NCI-H2171 (cell line): ENCODE results near the gene HSPA1A.

Experiments
- DNase-seq: peaks from one replicate; lab custom pipeline; 2025; lab: John Stamatoyannopoulos, UW

Gene HSPA1A

DNA sequence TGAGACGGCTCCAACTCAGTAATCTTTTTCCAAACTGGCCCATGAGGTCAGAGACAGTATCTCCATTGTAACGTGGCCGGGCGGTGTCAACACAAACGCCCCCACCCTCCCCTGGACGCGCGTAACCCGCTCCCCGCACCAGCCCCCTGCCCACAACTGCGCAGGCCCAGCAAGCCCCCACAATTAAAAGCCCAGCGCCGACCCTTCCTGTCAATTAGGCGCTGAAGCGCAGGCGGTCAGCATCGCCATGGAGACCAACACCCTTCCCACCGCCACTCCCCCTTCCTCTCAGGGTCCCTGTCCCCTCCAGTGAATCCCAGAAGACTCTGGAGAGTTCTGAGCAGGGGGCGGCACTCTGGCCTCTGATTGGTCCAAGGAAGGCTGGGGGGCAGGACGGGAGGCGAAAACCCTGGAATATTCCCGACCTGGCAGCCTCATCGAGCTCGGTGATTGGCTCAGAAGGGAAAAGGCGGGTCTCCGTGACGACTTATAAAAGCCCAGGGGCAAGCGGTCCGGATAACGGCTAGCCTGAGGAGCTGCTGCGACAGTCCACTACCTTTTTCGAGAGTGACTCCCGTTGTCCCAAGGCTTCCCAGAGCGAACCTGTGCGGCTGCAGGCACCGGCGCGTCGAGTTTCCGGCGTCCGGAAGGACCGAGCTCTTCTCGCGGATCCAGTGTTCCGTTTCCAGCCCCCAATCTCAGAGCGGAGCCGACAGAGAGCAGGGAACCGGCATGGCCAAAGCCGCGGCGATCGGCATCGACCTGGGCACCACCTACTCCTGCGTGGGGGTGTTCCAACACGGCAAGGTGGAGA lies at the start of gene HSPA1A, which contains the start of gene HSPA1L:
HSPA1A (plus strand) TSS at position 519 of the 814 bp plus-strand sequence; CDS start at position 733, 214 bp downstream.
HSPA1L (minus strand) TSS at position 259 of the 814 bp plus-strand sequence. CDS start 3,311 bp downstream, outside the sequence.
- DNase-seq = no peak

DNA sequence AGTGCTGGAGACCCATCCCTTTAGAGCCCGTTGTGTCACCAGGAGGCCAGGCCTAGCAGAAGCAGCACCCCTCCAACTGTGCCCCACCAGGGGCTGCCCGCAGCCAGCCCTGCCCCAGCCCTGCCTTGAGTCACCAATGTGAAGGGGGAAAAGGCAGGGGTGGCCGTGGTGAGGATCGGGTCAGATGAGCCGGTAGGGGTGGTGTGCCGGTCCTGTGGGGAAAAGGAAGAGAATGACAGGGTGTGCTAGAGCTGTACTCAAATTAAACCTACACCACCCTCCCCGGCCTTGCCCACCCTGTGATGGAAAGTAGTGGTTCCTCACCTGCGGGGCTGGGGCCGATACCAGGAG lies 49.8 kb upstream of the HSPA1A start:
- no peak for DNase-seq

DNA sequence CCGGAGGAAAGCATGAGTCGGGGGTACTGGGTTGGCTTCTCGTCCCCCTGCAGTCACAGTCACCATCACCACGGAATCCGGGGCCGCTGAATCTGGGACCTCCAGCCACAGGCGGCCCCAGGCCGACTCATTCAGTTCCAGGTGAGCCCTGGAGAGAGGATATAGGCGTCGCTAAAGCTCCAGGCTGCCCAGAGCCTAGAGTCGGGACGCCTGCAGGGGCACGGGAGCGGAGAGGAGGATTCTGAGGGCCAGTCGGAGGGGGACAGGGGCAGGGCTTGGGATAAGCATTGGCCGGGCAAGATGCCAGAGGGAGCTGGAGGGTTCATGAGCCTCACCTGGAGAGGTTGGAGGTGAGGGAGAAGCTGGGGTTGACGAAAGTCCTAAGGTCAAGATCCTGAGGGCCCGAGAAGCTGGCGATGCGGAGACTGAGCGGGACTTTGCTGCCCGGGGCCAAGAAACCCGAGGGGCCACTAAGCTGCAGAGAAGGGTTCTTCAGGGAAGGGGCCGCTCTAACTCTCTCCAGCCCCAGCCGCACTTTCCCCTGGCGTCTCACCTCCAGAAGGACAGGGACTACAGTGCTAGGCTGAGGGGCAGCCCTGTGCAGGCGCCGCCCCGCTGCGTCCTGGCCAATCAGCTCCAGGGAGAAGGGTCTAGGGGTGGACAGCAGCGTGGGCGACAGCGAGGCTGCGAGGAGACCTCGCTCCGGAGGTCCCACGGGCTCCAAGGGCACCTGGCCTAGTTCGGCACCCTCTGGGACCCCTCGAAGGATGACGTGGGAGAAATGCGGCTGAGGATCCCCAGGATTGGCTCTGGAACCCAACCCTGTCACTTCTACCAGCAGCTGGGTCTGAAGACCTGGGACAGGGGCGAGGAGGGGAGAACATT lies 49.2 kb upstream of the HSPA1A start:
- DNase-seq = no peak

DNA sequence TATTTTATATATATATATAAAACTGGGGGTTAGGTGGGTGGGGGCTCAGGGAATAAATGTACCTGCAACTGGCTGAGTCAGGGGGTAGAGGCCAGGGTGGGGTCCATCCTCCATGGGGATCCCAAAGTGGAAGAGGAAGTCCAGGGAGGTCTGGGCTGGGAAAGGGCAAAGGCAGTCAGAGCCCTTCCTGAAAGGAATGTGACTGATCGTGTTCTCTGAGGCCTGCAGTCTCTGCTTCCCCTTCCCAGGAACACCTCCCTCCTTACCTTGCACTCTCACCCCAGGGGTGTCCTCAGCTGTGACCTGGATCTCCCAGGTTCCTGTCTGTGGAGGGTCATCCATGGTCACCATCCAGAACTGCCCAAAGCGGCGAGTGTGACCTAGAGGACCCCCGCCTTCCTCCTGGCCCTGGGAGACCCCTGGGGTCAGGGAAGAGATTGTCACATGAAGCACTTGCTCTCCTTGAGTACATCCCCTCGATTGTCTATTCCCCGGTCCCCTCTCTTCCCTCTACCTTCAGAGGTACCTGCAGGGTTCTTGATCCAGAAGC lies 48.2 kb upstream of the HSPA1A start:
- no peak for DNase-seq

DNA sequence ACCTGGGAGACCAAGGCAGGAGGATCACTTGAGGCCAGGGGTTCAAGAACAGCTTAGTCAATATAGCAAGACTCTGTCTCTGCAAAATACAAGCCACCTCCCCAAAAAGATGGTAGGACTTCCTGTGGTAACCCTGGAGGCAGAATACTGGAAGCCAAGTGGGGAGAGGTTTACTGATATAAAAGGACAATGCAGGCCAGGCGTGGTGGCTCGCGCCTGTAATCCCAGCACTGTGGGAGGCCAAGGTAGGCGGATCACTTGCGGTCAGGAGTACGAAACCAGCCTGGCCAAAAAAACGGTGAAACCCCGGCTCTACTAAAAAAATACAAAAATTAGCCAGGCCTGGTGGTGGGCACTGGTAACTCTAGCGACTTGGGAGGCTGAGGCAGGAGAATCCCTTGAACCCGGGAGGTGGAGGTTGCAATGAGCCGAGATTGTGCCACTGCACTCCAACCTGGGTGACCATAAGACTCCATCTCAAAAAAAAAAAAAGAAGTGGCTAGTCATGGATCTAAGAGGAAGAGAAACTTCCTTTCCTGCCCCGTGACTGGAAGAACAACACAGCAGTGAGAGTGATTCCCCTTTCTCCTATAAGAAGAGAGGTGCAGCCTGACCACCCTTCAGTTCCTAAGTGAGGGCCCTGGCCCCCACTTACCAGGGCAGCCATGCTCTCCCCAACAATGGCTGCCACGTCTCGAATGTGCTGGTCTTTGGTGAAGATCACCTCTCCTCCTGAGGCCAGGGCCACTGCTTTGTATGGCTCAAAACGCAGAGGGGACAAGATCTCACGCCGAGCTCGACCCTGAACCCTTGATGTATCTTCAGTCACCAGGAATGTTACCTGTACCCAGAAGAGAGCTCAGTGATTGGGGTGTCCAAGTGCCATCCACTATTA lies 46.7 kb upstream of the HSPA1A start:
- no peak for DNase-seq

DNA sequence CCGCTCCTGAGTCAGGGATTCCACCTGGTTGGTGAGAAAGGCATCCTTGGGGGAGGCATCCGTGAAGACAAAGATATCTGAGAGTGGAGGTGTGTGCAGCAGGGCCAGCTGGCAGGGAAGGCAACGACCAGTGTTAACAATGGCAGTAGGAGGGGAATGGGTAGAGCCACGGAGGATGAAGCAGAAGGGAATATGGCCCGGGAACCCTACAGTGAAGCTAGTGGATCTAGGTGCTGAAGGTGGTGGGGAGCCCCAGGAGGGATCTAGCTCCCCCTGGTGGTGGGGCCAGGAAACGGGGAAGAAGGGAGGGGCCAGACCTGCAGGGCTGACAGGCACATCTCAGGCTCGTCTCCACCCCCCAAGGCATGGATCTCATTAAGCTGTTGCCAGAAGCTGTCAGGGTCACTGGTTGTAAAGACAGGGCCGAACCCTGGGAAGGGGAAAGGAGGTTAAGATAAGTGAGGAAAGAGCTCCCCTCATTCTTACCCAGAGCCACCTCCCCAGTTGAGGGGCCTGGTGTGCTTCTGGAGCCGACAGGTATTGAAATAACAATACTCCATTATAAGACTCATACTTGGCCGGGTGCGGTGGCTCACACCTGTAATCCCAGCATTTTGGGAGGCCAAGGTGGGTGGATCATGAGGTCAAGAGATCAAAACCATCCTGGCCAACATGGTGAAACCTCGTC lies 45.5 kb upstream of the HSPA1A start:
- DNase-seq = peak; percentile 24

DNA sequence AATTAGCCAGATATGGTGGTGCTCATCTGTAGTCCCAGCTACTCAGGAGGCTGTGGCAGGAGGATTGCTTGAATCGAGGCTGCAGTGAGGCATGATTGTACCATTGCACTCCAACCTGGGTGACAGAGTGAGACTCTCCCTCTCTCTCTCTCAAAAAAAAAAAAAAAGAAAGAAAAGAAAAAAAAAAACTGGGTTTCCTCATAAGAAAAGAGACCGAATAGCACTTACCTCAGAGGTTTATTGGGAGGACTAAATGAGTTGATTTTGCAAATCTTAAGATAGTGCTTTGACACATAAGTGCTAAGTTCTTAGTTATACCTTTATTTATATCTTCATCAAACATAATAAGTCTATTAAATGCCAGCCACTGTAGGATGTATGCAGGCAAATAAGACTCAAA lies 44.5 kb upstream of the HSPA1A start:
- no peak for DNase-seq

DNA sequence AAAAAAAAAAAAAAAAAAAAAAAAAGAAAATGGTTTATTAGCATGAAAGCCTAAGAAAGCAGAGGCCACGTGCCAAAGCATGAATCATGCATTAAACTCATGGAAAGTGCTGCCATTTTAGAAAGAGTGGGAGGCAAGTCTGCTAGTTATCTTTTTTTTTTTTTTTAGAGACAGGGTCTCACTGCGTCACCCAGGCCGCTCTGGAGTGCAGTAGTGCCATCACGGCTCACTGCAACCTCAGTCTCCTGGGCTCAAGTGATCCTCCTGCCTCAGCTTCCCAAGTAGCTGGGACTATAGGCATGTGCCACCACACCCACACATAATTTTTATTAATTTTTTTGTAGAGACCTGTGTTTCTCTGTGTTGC lies 43.4 kb upstream of the HSPA1A start:
- no peak for DNase-seq

DNA sequence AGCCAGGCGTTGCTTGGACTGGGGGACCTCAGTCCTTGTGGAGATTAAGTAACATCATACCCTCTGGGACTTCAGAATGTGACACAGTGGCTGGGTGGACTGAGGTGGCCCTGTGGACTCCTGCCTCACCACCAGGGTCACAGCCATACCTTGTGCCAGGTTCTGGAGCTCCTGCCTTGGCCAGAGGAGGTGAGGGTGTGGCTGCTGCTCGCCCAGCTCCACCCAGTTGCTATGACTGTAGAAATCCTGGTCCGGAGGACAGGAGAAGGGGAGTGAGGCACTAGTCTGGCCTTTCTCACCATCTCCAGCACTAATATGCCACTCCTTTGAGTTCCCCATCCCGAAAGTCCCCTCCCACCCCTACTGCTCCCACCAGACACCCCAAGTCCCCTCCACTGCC lies 40.2 kb upstream of the HSPA1A start:
- DNase-seq = no peak

DNA sequence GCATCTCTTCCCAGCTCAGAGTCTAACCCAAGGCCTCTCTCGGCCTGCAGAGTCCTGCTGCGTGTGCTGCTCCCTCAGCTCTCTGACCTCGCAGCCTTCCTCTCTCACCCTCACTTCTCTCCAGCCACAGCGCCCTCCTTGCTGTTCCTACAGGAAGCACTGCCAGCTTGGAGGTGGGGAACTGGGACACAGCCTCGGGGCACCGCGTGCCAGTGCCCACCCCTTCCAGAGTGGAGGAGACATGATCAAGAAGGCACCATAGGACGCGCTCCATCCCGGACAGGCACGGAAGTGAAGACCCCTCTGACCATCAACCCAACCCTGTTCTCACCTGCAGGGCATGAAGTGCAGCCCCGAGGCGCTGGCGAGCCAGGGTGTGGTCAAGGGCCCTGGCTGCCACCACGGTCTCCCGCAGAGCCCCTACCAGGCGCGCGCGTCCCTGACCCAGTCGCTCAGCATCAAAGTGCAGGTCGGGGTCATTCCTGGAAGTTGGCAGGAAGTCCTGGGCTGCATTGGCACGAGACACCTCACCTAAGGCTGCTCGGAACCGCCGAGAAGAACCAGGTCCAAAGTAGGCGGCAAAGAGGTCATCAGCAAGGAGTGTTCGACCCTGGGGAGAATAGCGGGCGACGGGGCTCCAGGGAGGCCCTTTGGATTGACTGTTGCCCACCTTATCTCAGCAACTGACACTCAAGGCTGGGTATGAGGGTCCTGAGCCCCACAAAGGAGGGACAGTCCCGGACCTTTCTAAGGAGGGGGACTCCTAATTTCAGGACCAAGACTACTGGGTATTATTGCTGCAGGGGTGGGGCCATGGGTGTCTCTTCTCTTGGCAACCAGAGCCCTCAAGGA lies 39.5 kb upstream of the HSPA1A start:
- DNase-seq = no peak

DNA sequence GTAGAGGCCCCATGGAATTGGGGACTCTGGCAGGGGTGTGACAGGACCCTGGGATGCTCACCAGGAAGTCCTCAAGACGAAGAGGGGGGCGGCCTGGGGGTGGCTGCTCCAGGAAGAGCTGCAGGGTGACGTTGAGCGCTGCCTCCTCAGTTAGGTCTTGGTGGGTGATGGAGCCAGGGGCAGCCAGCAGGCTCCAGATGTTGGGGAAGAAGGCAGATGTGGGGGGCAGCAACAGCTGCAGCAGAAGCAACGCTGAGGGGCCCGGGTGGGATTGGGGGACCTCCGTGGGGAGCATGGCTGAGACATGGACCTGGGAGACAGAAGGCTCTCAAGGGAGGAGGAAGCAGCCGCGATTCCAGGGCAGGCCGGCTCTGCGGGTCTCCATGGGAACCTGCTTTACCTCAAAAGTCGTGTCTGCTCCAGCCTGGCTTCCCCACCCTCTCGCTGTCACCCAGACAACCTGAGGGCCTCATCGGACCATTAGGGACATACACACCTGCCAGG lies 38.8 kb upstream of the HSPA1A start:
- DNase-seq = peak; percentile 46

DNA sequence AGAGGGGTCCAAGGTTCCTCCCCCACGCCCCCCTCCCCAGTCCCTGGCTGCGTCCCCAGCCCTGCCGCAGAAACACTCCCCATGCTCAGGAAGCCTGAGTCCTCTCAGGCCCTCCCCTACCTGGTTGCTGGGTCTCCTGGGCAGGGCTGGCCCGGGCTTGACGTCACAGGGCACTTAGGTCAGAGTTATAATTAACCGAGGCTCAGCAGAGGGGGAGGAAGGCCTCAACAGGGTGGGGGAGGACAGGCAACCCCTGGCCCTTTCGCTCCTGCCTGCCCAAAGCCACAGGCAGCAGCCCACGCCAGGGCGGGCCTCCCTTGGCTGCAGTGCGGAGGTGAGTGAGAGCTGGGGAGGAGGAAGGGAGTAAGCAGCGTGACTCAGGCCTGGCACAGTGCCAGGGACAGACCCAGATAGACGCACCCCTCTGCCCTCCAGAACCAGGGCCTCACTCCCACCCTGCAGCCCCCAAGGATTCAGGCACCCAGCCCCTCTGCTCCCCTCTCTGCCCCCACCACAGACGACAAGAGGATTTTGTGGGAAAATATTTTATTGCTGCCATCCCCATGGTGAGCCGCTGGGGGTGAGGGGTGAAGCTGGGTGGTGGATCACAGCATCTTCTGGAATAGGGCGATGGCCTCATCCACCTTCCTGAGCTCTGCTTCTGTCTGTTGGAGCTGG lies 38.2 kb upstream of the HSPA1A start, which contains the start of gene VWA7:
VWA7 (minus strand) TSS at position 340 of the 678 bp plus-strand sequence. CDS start 549 bp downstream, outside the sequence.
- DNase-seq = peak; percentile 46

DNA sequence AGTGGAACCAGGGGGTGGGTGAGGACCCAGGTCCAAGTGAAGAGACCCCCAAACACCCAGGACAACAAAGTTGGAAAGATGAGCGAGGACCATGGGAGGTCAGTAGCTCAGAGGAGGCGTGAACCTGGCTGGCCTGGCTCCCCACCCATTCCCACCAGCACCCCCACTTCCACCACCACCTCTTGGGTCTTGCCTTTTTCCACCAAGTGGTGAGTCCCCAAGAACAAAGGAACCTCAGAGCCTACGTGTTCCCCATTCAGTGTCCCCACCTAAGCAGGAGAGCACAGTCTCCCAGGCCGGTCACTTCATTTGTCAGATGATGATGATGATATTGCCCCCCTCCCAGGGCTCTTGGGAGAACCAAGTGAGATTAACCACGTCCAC lies 37.7 kb upstream of the HSPA1A start:
- no peak for DNase-seq

DNA sequence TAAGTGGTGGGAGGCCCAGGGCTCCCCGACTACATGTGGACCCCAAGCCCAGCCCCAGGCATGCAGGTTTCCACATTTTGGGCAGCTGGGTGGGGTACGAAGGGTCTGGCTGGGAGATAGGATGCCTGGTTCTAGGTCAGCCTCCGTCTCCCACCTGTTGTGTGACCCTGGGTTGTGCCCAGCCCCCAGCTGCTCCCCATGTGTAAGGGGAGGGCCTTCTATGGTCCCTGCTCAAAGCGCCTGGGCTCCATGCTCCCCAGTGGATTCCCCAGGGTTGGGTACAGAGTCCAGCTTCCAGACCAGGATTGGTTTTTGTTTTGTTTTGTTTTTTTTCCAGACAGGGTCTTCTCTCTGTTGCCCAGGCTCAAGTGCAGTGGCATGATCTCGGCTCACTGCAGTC lies 37.1 kb upstream of the HSPA1A start:
- no peak for DNase-seq

DNA sequence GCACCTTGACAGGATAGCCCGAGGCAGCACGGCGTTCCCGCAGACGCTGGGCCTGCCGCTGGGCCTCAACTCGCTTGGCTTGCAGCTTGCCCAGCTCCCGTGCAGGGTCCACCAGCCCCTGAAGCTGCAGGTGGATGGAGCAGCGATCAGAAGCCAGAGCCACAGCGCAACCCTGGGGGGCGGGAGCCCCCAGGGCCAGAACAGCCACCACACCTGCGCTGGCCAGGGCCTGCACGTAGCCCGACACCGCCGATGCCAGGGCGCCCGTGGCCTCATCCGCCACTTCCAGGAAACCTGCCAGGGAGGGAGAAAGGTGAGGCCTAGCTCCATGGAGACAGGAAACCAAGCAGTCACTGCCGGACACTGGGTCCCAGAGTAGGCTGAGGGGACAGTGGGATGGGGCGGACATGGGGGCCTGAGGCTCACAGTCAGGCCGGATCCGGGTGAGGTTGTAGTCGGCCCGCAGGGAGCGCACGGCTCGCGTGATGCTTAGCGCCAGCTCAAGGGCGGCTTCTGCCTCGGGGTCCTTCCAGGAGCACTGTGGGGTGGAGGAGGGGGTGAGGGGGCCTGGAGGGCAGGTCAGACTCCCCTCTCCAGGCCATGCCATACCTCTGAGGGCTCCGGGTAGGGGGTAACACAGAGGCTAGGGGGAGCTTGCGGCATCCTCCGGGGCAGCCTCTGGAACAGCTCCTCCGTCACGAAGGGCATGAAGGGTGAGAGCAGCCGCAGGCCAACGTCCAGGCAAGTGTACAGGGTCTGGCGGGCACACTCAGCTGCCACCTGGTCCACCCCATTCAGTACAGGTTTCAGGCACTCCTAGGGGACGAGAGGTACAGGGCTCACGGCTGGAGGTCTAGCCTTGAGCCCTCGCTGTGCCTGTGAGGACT lies 36.1 kb upstream of the HSPA1A start:
- no peak for DNase-seq

DNA sequence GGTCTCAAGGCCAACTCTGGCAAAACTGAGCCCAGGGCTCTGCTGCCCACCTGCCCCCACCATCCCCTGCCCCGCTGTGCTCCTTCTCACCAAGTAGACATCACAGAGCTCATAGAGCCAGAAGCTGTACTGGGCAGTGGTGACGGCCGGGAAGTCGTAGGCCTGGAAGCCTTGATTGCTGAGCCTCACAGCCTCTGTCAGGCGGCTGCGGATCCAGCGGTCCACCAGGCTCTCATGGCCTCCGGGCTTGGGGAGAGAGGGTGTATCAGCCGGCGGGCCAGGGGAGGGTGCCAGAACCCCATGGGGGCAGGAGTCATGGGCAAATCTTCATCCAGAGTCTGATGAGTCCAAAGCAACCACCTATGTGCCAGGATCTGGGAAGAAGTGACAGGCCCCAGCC lies 35.4 kb upstream of the HSPA1A start:
- no peak for DNase-seq

DNA sequence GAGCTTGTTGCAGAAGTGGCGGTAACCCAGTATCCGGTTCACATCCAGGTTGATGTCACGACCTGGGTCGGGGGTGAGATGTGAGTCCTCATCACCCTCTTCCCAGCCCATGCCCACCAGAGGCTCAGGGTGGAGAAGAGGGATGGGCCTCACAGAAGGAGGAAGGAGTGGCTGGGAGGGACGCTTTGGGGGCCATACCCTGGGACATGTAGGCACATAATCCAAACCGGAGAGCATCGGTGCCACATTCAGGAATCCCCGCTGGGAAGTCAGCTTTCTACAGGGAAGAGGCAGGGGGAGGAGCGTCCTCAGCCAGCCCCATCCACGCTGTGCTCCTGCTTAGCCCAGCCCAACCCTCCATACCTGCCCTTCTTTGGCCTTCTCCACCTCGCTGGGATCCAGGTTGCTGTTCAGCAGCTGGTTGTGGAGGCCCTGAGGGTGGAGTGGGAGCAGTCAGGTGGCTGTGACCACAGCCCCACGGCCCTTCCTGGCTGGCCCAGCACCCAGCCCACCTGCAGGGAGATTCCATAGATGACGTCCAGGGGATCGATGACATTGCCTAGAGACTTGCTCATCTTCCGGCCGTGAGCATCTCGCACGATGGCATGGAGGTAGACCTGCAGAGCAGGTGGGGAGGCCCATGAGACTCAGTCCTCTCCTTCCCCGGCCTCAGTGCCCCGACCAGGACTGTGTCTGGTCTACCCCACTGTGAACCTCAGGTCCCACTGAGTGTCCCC lies 34.7 kb upstream of the HSPA1A start:
- no peak for DNase-seq
